Ectodermal cell (in vitro differentiated cells): Measurements from ENCODE around the gene MSI2.
A peak's percentile ranks its signal among the peaks of the same experiment; 100 is the strongest.

Experiments used
- H3K27ac ChIP-seq: 2 replicates; pipeline ENCODE4 v1.7.0; 2013; ENCODE audit warnings: mild to moderate bottlenecking, low read depth, low read length; ENCODE audit not compliant: insufficient read depth, poor library complexity, severe bottlenecking
- H3K27me3 ChIP-seq: 2 replicates; pipeline ENCODE4 v1.7.0; 2013; ENCODE audit warnings: mild to moderate bottlenecking, low read length; ENCODE audit not compliant: insufficient read depth, control insufficient read depth, poor library complexity, severe bottlenecking
- H3K36me3 ChIP-seq: one replicate; pipeline ENCODE4 v1.7.0; 2013; ENCODE audit warnings: low read length; ENCODE audit not compliant: control insufficient read depth, insufficient read depth
- H3K4me1 ChIP-seq: one replicate; pipeline ENCODE4 v1.7.0; 2013; ENCODE audit warnings: low read length; ENCODE audit not compliant: control insufficient read depth, insufficient read depth
- H3K4me3 ChIP-seq: 2 replicates; pipeline ENCODE4 v1.7.0; 2013; ENCODE audit warnings: low read depth, low read length, control low read depth; ENCODE audit not compliant: insufficient read depth
- H3K9me3 ChIP-seq: 2 replicates; pipeline ENCODE4 v1.7.0; 2013; ENCODE audit warnings: mild to moderate bottlenecking, low read length, moderate library complexity; ENCODE audit not compliant: control insufficient read depth
- WGBS, 2 experiments: methylation state at CpG; one replicate each; pipeline ENCODE4 v1.1.7; 2013; ENCODE audit warnings: missing lambda C conversion rate in 2 of 2; 5-methylcytosine and 5-hydroxymethylcytosine counted together

Gene MSI2

DNA sequence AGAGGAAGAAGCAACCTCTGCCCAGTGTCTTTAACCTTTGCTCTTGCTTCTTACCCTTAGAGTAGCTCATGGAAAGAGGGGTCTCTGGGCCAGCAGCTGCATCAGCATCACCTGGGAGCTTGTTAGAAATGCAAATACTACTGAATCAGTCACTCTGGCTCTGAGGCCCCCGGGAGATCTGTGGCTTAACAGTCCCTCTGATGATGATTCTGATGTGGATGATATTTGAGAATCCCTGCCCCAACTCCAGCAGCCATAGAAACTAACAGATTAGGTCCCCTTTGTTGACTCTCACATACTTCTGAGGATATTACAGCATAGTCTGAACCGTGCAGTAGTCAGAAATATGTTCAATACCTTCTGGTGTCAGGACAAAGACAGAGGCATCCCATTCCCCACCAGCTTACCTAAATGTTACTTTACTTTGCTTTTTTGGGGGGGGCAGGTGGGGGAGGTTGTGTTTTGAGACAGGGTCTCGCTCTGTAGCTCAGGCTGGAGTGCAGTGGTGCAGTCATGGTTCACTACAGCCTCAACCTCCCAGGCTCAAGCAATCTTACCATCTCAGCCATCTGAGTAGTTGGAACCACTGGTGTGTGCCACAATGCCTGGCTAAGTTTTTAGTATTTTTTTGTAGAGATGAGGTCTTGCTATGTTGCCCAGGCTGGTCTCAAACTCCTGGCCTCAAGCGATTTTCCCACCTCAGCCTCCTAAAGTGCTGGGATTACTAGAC lies 268.7 kb downstream of the MSI2 start:
- H3K4me3 ChIP-seq, result no peak overlapping the region
- H3K27ac ChIP-seq, result no peak overlapping the region
- H3K27me3 ChIP-seq, result no peaks in the 10 kb centered on the region
- H3K36me3 ChIP-seq, result no peaks in the 10 kb centered on the region
- WGBS, 2 experiments, result 71 to 84% methylated on average over 4 of the region's 4 CpGs
- peaks cover 57% of the 10 kb centered on the region for H3K4me1 ChIP-seq
- no peaks in the 10 kb centered on the region for H3K9me3 ChIP-seq

DNA sequence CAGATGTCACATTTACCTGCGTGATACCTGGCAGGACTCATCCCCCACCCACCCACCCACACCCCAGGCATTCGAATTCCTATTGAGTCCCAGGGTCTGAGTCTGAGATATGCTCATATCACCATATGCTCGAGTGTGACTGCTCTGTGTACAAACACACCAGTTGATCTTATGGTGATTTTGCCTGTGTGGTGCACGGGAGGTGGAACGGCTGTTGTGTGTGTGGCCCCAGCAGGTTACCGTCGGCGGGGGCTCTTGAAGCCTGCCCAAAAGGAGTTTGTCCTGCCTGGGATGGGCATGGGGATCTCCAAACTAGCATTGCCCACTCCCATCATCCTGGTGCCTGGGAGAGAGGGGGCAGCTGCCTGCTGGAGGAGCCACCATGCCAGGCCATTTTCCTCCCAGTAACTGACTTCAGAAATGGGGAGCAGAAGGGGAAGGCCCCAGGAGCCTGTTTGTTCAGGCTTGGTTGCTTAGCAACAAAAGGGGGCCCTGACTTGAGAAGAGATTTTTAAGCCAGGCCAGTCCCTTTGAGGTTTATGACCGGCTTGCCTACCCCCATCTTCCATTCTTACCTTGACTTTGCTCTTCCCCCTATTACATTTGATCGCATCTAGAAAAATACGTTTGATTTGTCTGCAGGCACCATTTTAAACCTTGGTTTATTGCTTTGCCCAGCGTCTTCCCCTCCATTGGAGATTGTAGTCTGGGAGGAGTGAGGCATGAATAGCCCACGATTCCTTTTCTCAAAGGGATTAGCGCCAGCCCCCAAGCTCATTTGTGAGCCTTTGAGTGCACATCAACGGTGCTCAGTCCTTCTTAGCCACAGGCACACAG lies 271.1 kb downstream of the MSI2 start:
- WGBS, 2 experiments, result 39 to 46% methylated on average over 14 to 15 of the region's 15 CpGs
- Histone ChIP-seq H3K4me1 (peaks cover 77% of the 10 kb centered on the region), H3K27me3 (no peaks in the 10 kb centered on the region), H3K27ac (peak overlapping the region; percentile 84), H3K36me3 (no peaks in the 10 kb centered on the region), H3K4me3 (no peak overlapping the region), H3K9me3 (no peaks in the 10 kb centered on the region)

DNA sequence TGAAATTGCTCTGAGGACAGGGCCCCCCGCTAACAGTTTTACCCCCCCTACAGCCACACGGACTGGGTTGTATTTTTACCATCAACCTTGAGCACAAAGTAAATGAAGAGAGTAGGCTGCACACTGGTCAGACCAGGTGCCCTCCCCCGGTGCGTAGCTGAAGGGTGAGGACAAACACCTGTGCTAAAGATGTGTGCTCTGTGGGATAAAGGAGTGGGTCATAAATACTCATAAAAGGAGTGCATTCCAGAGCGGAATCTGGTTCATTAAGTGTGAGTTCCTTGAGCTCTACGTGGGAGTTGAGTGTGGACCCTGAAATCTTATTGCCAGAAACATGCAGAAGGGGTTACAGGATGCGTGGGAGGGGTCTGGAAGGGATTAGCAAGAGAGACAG lies 271.7 kb downstream of the MSI2 start:
- Histone ChIP-seq H3K4me1 (peaks cover 83% of the 10 kb centered on the region), H3K27me3 (no peaks in the 10 kb centered on the region), H3K36me3 (no peaks in the 10 kb centered on the region), H3K9me3 (no peaks in the 10 kb centered on the region), H3K4me3 (no peak overlapping the region), H3K27ac (peak overlapping the region; percentile 84)
- WGBS, 2 experiments, result 65 to 76% methylated on average over 6 of the region's 7 CpGs

DNA sequence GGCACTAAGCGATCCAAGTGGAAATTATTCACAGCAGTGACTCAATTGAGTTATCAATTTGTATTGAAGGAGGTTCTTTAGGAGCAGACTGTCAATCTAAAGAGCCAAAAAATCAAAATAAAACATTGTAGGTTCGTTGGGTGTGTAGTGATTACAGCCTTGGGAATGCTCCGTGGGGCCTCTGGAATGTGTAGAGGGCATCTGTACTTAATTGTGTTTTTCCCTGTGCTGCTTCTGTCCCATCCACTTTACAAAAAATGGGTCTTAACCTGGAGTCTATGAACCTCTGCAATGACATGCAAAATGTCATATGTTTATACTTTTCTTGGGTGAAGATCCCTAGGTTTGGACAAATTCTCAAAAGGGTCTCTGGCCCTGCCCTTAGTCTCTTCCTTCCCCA lies 273.7 kb downstream of the MSI2 start:
- peak overlapping the region; percentile 42 for H3K27ac ChIP-seq
- H3K4me3 ChIP-seq, result no peak overlapping the region
- no peaks in the 10 kb centered on the region for H3K9me3 ChIP-seq
- WGBS, 2 experiments, result 66 to 85% methylated on average over 2 to 3 of the region's 3 CpGs
- H3K27me3 ChIP-seq, result no peaks in the 10 kb centered on the region
- peaks cover 77% of the 10 kb centered on the region for H3K4me1 ChIP-seq
- H3K36me3 ChIP-seq, result no peaks in the 10 kb centered on the region

DNA sequence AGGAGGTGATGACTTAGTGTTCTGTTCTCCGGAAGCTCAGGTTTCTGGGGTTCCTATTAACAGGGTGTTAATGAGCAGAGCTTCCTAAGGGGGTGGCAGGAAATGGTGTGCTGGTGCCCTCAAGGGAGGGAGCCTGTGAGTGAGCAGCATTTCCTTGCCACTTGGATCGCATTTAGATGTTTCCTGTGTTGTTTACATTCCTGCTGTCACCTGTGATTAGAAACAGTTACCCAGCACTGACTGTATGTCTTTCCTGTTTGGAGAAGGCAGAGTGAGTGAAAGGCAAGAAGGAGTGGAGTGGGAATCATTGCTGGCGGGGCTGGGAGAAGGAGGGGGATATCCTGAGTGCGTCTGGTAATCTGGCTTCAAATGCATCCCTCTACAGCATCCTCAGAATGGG lies 274.2 kb downstream of the MSI2 start:
- H3K9me3 ChIP-seq, result no peaks in the 10 kb centered on the region
- H3K4me3 ChIP-seq, result no peak overlapping the region
- 86 to 88% methylated on average over 4 of the region's 4 CpGs for WGBS, 2 experiments
- peaks cover 75% of the 10 kb centered on the region for H3K4me1 ChIP-seq
- H3K27ac ChIP-seq, result peak overlapping the region; percentile 26
- no peaks in the 10 kb centered on the region for H3K27me3 ChIP-seq
- H3K36me3 ChIP-seq, result no peaks in the 10 kb centered on the region

DNA sequence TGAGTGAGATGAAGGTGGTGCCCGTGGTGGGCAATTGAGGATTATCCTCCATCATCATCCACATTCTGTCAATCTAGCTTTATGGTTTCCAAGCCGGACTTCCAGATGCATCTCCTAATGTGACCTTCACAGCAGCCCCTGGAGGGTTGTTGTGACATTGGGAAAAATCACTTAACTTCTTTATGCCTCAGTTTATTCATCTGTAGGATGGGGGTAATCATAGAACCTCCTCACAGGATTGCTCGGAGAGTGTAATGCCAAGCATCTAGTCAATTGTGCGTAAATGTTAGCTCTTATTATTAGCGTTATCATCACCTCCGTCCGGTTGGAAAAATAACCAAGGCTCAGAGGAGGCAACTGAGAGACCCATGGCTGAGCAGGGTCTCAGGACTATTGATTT lies 274.8 kb downstream of the MSI2 start:
- Histone ChIP-seq H3K9me3 (no peaks in the 10 kb centered on the region), H3K27me3 (no peaks in the 10 kb centered on the region), H3K4me3 (no peak overlapping the region), H3K27ac (no peak overlapping the region), H3K36me3 (no peaks in the 10 kb centered on the region), H3K4me1 (peaks cover 74% of the 10 kb centered on the region)
- 95 to 98% methylated on average over 6 to 7 of the region's 7 CpGs for WGBS, 2 experiments

DNA sequence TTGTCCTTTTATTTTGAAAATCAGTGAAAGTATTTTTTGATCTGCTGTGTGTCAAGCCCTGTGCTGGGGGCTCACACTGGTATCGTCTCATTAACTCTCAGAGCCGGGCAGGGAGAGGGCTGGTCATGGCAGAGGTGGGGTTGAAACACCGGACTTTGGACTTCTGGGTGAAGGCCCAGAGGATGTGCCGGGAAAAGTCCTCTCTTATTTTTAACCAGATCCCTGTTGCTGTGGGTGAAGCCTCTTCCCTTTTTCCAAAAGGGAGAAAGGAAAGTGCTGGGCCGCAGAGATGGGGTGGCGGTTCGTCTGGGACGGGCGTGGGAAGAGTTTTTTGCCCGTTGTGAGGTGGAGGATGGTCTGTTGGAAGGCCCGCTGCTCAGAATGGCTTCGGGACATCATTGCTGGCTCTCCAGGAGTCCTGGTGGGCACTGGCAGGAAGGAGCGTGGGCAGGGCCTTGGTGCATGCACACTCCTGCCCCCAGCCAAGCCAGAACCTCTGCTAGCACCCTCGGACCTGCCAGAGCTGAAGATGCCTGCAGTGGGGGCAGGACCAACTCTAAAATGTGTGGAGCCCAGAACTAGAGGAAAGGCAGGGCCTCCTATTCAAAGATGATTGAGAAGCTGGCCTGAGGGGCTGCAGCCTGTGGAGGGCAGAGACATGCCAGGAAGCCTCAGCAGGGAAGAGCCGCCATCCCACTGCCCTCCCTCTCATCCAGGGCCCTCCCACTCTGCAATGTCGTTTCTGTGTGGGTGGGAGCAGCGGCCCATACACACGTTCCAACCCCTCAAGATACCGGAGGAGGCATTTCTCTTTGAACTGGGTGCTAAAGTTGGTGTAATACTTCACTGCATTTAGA lies 275.6 kb downstream of the MSI2 start:
- Histone ChIP-seq H3K9me3 (no peaks in the 10 kb centered on the region), H3K27me3 (no peaks in the 10 kb centered on the region), H3K4me1 (peaks cover 70% of the 10 kb centered on the region), H3K36me3 (no peaks in the 10 kb centered on the region), H3K27ac (no peak overlapping the region), H3K4me3 (no peak overlapping the region)
- WGBS, 2 experiments, result 86 to 95% methylated on average over 19 of the region's 19 CpGs

DNA sequence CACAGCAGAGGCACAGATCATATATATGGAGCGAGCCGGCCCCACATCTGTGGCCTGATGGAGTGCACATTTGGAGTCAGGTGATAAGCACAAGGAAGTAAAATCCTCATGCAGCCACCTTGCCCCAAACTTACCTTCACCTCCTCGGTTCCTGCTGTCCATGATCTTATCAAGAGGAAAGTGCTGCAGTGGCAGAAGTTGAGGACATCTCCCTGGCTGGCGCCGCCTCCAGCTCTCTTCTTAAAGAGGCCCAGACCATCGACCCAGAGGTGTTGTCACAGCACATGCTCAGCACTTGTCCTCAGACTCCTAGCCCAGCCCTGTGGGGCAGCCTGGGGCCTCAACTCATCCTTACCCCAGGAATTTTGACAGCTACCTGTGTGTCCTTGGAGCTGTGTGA lies 276.2 kb downstream of the MSI2 start:
- H3K36me3 ChIP-seq, result no peaks in the 10 kb centered on the region
- H3K27me3 ChIP-seq, result no peaks in the 10 kb centered on the region
- no peak overlapping the region for H3K27ac ChIP-seq
- no peak overlapping the region for H3K4me3 ChIP-seq
- H3K9me3 ChIP-seq, result no peaks in the 10 kb centered on the region
- H3K4me1 ChIP-seq, result peaks cover 70% of the 10 kb centered on the region
- WGBS, 2 experiments, result 94 to 95% methylated on average over 6 of the region's 6 CpGs

DNA sequence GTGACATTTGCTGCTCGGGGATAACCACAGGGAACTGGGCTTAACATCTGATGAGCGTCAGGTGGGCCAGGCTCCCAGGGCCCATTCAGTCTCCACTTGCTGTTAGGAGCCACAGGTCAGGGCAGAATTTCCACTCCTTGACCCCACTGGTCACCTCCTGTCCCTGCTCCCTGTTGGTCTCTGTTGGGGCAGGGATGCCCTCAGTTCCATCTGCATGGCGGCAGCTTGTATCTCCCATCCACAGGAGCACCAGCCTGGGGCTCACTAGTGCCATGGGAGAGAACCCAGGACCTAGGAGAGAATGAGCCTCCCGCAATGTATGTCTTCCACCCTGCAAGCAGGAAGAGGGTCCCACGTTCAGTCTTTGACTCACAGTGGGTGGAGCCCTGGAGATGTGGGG lies 276.6 kb downstream of the MSI2 start:
- H3K4me1 ChIP-seq, result peaks cover 69% of the 10 kb centered on the region

More for the DNA sequence above, 276.6 kb downstream of the MSI2 start:
- no peak overlapping the region for H3K4me3 ChIP-seq
- no peaks in the 10 kb centered on the region for H3K27me3 ChIP-seq
- 84 to 85% methylated on average over 5 of the region's 5 CpGs for WGBS, 2 experiments
- no peaks in the 10 kb centered on the region for H3K9me3 ChIP-seq
- no peaks in the 10 kb centered on the region for H3K36me3 ChIP-seq
- H3K27ac ChIP-seq, result no peak overlapping the region
